SHP77 (cell line): ENCODE data around the gene AEN.
"Not testable (repeated sequence)": the region's sequence is repeated elsewhere in the genome, so short reads cannot be mapped to it uniquely, and the experiment has no call there.

Experiments used
- DNase-seq, 2 experiments: peaks; one replicate each; lab custom pipeline; 2025; lab: John Stamatoyannopoulos, UW

AEN gene

DNA sequence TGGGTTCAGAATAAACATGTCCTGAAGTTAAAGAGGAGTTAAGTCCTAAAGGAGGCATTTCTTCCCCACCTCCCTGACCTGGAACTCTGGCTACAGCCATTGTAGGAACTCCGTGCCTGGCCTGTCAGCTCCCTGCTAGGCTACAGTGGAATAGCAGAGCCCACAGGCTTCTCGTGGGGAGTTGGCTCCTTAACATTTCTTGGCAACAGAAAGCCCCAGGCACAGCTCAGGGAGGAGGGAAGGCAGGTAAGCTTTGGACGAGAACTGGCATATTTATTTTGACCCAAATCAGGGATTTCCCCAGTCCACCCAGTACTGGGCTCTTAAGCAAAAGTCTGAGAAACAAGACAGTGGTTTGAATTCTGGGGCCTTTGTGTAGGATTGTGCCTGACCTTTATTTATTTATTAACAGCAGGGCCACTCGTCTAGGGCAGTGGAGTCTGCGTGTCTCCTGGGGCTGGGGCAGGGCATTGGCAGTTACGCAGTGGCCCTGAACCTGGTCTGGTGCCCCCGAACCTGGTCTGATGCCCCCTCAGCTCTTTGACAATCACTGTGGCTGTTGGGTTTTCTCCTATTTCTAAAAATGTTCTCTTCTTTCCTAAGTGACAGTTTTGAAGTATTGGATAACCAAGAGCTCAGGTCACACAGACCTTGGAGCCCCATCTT, 9.8 kb downstream of the AEN start:
- no peak for DNase-seq

GRCh38 chr15:88631464-88632028, 10.4 kb downstream of the AEN start:
- DNase-seq: no peak

- not testable (repeated sequence) for DNase-seq
These were observed 11.7 kb downstream of the AEN start for GRCh38 chr15:88632797-88633196.

- no peak for DNase-seq
These were observed 13.3 kb downstream of the AEN start for GRCh38 chr15:88634449-88634848.

- no peak for DNase-seq
These were observed 14.2 kb downstream of the AEN start for GRCh38 chr15:88635318-88635717.

GRCh38 chr15:88636050-88636449, 14.9 kb downstream of the AEN start:
- no peak for DNase-seq

DNA sequence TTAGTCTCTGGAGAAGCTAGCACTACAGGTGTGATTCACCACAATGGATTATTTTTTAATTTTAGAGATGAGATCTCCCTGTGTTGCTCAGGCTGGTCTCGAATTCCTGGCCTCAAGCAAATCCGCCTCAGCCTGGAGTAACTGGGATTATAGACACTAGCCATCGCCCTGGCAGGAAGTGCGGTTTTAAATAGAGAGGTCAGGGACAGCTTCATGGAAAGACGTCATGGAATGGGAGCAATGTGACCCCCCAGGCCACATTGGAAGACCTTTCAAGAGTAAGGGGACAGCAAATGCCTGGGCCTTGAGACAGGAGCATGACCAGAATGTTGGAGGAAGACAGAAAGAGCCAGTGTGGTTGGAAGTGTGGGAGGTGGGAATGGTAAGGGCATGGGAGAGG, 15.5 kb downstream of the AEN start:
- DNase-seq: no peak

GRCh38 chr15:88637436-88637835, 16.3 kb downstream of the AEN start:
- DNase-seq: no peak

- no peak for DNase-seq
These were observed 16.9 kb downstream of the AEN start for GRCh38 chr15:88637841-88638625.

DNA sequence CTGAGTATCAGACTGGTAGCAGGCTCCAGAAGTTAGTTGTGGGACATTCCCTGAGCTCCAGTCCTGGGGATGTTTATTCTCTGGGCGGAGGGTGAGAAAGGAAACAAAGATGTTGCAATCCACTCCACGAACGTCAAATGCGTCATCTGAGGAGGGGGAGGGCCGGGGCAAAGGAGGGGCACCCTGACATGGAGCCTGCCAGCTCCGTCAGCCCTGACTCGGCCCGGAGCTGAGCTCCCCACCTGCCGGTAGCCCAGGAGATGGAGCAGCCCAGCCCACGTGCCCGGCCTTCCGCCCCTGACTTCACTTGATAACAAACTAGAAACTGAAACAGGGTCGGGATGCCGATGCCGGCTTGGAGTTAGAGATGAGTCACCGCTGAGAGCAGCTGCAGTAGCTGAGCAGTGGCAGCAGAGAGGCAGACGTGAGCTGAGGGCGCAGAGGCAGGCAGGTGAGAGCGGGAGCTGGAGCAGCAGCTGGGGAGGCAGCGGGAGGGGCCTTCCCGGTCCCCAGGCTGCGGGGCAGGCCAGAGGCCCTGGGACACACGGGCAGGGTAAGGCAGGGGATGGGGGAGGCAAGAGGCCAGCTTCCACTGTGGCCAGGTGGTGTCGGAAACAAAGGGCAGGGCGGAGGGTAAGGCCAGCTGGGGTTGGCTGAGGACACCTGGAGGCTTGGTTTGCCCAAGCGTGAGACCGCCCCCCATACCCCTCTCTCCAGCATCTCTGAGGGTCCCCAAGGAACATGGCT, 17.7 kb downstream of the AEN start, which contains the start of gene ISG20:
ISG20 (plus strand) TSS at position 391 of the 747 bp plus-strand sequence; CDS start at position 742, 351 bp downstream.
- peak; percentile 94 to 95 for DNase-seq

- no peak for DNase-seq
These were observed 20.9 kb downstream of the AEN start for GRCh38 chr15:88641959-88642452.

GRCh38 chr15:88642514-88642913, 21.4 kb downstream of the AEN start:
- not testable (repeated sequence) for DNase-seq

- DNase-seq: no peak
These were observed 23.6 kb downstream of the AEN start for GRCh38 chr15:88644741-88645140.

GRCh38 chr15:88645171-88646087, 24.3 kb downstream of the AEN start:
- DNase-seq: no peak

DNA sequence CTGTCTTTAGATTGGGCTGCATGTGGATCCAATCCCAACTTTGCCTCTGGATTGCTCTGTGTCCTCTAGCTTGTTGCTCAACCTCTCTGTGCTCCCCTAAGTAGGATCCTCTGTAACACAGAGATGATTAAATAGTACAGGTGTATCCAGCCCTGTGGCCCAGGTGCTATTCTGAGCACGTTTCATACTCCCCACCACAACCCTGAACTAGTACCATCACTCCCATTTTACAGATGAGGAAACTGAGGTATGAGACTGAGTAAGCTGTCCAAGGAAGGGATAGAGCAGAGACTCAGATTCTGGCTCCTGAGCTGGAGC, 24.9 kb downstream of the AEN start:
- no peak for DNase-seq

DNA sequence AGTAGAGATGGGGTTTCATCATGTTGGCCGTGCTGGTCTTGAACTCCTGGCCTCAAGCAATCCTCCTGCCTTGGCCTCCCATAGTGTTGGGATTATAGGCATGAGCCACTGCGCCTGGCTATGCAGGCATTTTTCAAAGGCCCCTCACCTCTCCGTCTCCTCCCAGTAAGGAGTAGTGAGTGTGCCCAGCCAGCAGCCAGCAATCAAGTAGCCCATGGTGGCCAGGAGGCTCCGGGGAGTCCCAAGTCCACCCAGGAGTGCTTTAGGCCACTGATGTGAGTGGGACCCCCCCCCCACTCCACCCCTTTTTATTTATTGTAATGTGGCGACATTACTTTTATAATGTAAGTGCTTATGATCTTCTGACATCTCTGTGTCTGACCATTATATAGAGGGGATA, 25.8 kb downstream of the AEN start:
- no peak for DNase-seq

DNA sequence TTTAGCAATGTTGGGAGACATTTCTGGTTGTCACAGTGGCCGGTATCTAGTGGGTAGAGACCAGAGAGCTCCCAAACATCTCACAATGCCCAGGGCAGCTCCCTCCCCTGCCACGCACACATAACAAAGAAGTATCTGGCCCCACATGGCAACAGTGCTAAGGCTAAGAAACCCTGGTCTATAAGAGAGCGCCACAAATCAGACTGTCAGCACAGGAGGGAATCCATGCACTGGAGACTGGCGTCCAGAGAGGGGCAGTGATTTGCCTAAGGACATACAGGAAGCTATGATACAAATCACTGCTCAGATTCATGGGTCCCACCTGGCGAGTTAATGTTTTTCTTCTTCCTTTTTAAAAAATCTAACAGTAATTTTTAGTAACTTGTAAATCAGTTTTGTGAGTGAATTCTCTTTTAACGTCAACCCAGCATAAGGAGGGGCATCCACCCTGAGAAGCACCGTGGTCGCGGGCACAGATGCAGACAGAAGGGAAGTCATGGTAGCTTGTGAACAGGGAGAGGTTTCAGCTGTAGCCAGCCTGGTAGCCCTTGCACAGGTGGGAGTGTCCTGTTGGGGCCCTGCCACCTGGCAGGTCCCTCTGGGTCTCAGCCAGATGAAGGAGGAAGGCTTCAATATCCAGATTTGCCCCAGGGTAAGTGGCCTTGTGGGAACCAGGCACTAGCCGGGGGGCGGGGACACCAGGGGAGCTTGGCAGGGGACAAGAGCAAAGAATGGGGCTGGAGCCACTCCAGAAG, 26.4 kb downstream of the AEN start:
- DNase-seq: no peak

DNA sequence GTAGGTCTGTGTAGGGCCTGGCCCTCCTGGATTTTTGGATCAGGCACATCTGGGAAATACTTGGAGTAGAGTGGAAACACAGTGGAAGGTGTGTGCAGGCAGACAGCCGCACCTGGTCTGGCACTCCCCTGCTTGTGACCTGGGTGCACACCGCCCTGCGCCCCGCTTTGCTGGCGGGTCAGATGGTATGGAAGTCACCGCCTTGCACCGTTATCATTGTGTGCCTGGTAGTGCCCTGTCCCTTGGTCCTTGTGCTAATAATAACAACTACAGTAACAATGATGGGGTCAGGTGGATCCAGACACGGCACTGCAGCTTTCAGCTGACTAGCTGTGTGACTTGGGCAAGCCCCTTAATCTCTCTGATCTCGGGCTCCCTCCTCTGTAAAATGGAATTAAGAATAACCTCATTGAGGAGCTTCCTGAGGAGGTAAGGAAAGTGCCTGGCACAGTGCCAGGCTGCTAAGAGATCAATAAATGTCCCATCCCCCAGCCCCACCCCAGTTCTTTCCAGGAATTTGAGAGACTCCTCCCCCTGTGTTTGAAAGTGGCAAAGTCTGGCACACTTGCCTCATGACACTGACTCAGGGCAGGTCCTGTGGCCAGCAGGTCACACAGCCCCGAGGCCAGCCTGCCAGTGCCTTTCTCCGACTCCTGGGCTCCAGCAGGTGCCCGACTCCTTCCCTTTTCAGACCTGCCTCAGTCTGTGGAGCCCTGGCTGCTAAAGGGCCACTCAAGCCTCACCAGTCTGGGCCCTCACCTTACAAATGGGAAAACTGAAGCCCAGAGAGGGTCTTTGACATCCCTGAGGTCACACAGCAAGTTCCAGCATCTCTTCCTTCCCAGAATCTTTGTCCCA, 27.4 kb downstream of the AEN start:
- DNase-seq: no peak

DNA sequence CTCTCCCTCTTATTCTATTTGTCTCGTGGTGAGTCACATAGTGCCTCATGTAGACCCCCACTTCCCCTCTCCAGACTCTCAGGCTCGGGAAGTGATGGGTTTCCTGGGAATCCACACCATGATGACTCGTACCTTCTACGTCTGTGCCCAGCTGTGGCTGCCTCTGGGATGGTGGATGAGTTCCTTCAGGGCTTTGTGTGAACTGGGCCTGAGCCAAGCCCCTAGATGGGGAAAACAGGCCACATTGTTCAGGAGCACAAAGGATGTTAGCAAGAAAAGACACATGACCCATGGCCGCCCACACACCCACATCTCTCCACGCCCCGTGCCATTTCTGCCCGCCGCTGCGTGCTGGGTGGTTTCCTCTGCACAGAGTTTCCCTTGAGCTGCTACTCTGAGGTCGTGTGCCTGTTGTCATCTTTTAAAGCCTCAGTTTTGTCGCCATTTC, 28.2 kb downstream of the AEN start:
- DNase-seq: no peak
